Stimulated activated naive CD8-positive, alpha-beta T cell treated with anti-CD3 and anti-CD28 coated beads, Interleukin-15, Interleukin-2, amounts not matched to agents 100 U/mL and 50 U/mL, for 24 hours (primary cell): ENCODE data around the gene ANKRD55.
A peak's percentile ranks its signal among the peaks of the same experiment; 100 is the strongest.
"Not testable (repeated sequence)": the region's sequence is repeated elsewhere in the genome, so short reads cannot be mapped to it uniquely, and the experiment has no call there.

ENCODE experiments used
- ATAC-seq: fragments of 150-1000 bp; cut with Tn5 transposase; one replicate; pipeline ENCODE4 v1.10.0; 2021
- DNase-seq: peaks from one replicate; pipeline ENCODE4 v3.0.0; 2021

The ANKRD55 gene

DNA sequence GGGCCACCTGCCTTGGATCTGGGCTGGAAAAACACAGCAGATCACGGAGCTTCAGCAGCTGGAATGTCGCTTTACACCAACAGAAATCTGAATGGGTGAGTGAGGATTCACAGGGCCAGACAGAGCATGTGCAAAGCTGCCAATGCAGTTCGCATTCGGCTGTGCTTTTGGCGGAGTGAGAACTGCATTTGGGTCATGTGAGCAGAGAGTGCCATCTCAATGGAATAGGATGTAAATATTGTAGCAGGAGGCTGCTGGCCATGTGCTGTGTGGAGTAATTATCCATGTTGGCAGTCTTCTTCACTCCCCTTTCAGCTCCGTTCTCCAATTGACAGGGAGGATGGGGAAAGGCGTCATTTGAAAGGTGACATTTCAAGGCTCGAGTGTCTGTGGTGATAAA is at the start of gene ANKRD55:
ANKRD55 (minus strand) TSS at position 101 of the 400 bp plus-strand sequence. CDS start 417 bp downstream, outside the sequence.
- DNase-seq (no peak), ATAC-seq (no peak)

GRCh38 chr5:56282216-56282615 is 49.1 kb upstream of the ANKRD55 start:
- DNase-seq (no peak), ATAC-seq (no peak)

DNA sequence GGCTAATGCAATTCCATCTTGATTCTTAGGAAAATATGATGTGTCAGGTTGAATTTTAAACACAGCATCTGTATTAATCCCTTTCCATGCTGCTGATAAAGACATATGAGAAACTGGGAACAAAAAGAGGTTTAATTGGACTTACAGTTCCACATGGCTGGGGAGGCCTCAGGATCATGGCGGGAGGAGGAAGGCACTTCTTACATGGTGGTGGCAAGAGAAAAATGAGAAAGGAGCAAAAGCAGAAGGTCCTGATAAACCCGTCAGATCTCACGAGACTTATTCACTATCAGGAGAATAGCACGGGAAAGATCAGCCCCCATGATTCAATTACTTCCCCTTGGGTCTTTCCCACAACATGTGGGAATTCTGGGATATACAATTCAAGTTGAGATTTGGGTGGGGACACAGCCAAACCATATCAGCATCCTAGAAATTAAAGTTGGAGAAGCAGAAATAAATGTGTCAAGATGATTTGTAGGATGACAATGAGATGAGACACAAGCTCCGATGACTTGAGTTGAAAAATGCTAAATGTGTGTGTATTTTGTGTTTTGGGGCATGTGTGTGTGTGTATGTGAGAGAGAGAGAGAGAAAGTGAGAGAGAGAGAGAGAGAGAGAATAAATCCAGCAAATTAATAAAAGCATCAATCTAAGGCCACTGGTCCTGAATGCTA is 48.5 kb upstream of the ANKRD55 start:
- DNase-seq (no peak), ATAC-seq (no peak)

- no peak for DNase-seq
- ATAC-seq, result no peak
These were observed 46.8 kb upstream of the ANKRD55 start for GRCh38 chr5:56279979-56280378.

DNA sequence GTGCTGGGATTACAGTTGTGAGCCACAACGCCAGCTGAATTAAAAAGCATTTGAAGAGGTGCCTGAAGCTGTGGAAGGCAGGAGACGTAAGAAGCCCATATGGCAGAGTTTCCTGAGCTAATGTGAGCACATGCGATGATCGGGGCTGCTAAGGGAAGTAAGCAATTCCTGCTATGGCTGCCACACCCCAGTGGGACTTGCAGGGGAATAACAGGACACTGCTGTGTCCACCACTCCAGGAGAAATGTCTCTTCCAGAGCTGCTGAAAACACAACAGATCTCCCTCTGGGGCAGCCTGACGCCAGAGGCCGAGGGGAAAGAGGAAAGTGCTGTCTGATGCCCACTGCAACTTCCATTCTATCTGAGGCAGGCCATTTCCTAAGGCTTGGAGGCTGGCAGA is 46.2 kb upstream of the ANKRD55 start:
- ATAC-seq (no peak), DNase-seq (no peak)

GRCh38 chr5:56278335-56278753 is 45.2 kb upstream of the ANKRD55 start:
- ATAC-seq (no peak), DNase-seq (no peak)

GRCh38 chr5:56277573-56277972 is 44.4 kb upstream of the ANKRD55 start:
- no peak for ATAC-seq
- DNase-seq, result no peak

DNA sequence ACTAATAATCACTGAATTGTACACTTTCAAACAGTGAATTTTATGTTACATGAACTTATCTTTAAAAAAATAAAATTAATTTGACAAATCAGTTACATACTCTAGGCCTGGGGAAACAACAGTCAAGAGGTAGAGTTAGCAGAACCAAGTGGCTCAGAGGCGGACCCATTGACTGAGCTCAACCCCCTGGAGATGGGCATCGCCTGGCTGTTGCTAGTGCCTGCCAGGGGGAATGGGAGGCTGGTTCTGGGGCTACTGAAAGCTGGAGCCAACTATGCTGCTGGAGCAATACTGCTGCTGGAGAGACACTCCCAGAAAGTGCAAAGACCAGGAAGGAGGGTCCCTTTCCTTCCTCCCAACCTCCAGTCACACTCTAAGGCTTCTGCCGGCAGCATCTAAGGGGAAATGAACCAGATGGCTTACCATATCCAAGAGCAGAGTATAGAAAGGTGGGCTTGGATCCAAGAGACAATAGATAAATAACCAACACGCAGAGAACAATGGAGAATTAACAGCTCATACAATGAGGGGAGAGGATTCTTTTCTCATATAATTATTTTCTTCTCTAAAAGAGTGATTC is 40.3 kb upstream of the ANKRD55 start:
- no peak for DNase-seq
- no peak for ATAC-seq

- DNase-seq (no peak), ATAC-seq (no peak)
These were observed 39.6 kb upstream of the ANKRD55 start for GRCh38 chr5:56272765-56273164.

GRCh38 chr5:56270568-56271392 is 37.6 kb upstream of the ANKRD55 start:
- DNase-seq, result peak; percentile 76
- peak; percentile 97 for ATAC-seq

GRCh38 chr5:56270058-56270457 is 36.9 kb upstream of the ANKRD55 start:
- no peak for ATAC-seq
- no peak for DNase-seq

DNA sequence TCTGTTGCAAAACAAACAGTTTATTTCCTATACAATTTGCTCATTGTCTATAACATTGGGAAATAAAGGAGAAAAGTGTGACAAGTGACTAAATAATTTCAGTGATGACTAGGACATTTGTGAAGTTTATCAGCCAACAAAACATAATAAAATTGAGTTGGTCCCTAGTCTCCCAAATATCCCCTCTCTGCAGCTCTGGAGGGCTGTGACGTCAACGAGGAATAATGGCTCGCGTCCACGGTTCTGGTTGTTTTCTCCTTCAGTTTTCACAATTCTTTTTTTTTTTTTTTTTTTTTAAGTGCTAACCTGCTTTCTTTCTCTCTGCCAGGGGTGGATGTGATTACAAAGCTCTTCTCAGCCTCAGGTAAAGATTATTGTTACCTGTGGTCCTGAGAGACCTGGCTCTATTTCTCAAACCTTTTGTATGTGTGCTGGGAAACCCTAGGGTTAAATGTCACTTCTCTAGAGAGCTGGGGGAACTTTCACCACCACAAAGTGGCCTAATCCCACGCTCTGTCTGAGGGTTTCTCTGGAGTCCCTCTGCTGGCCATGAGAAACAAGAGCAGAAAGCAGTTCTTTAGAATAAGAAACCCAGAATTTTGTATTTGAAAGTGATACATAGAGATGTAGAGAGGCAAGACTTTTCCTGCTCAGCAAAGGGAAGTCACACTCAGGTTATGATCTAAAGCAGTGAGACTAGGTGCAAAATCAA is 36.2 kb upstream of the ANKRD55 start:
- no peak for ATAC-seq
- DNase-seq, result no peak

GRCh38 chr5:56268707-56269106 is 35.6 kb upstream of the ANKRD55 start:
- not testable (repeated sequence) for ATAC-seq, DNase-seq

DNA sequence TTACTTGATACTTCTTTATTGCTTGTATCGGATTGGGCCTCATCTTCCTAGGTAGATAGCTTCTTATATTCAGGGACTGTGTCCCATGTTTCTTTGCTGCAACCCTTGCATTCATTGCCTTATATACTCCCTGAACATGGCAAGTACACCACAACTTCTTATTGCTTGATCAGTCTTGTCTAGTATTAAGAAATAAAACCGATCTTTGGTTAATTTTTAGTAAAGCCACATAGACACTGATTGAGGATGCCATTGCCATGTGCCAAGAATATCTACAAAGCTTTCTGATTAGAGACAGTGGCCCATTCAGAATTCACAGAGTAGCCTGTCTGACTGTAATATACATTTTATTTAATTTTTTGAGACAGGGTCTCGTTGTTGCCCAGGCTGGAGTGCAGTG is 34.7 kb upstream of the ANKRD55 start:
- ATAC-seq, result no peak
- DNase-seq, result no peak

- DNase-seq (peak; percentile 26), ATAC-seq (no peak)
These were observed 31.4 kb upstream of the ANKRD55 start for GRCh38 chr5:56264417-56265025.

GRCh38 chr5:56262279-56262678 is 29.1 kb upstream of the ANKRD55 start:
- no peak for DNase-seq
- ATAC-seq, result no peak

- ATAC-seq (peak; percentile 73), DNase-seq (no peak)
These were observed 25.9 kb upstream of the ANKRD55 start for GRCh38 chr5:56259002-56259511.

DNA sequence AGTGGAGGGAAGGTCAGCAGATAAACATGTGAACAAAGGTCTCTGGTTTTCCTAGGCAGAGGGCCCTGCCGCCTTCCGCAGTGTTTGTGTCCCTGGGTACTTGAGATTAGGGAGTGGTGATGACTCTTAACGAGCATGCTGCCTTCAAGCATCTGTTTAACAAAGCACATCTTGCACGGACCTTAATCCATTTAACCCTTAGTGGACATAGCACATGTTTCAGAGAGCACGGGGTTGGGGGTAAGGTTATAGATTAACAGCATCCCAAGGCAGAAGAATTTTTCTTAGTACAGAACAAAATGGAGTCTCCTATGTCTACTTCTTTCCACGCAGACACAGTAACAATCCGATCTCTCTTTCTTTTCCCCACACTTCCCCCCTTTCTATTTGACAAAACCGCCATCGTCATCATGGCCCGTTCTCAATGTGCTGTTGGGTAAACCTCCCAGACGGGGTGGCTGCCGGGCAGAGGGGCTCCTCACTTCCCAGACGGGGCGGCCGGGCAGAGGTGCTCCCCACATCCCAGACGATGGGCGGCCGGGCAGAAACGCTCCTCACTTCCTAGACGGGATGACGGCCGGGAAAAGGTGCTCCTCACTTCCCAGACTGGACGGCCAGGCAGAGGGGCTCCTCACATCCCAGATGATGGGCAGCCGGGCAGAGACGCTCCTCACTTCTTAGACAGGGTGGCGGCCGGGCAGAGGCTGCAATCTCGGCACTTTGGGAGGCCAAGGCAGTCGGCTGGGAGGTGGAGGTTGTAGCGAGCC is 24.8 kb upstream of the ANKRD55 start:
- not testable (repeated sequence) for DNase-seq, ATAC-seq

GRCh38 chr5:56257010-56257409 is 23.9 kb upstream of the ANKRD55 start:
- no peak for ATAC-seq
- no peak for DNase-seq

GRCh38 chr5:56255502-56255901 is 22.4 kb upstream of the ANKRD55 start:
- DNase-seq (no peak), ATAC-seq (no peak)

DNA sequence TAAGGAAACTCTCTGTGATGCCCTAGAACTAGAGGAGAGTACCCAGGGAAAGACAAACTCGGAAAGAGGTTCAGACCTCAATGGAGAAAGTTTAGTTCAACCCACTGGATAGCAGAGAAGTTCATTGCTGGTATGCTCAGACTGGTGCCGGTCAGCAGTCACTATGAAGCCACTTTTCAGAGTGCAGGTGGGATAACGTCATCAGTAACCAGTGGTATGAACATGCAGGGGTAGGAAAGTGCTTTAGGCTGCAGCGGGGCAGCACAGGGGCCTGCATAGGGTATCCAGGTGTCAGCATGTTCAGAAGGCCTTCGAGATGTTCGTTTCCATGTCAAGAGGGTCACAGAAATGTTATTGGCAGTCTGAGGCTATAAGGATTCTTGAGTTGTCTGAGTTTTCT is 20.8 kb upstream of the ANKRD55 start:
- no peak for ATAC-seq
- DNase-seq, result no peak
